Aorta (tissue), 5 donors: ENCODE results near the gene RANBP9. TPM values are rescaled to one million over a fixed set of nuclear protein-coding genes. Genes with fewer than 3 reads are reported as not detected.
A peak's percentile ranks its signal among the peaks of the same experiment; 100 is the strongest.

Source experiments
- ATAC-seq: fragments of 200-7000 bp; cut with Tn5 transposase; one replicate; pipeline ENCODE4 v1.9.1; 2022; ENCODE audit warnings: moderate library complexity; ENCODE audit not compliant: low FRiP score
- DNase-seq, 2 donors: peaks; one replicate each; pipeline ENCODE4 v3.0.0-alpha.2; 2020
- H3K27ac ChIP-seq, 2 donors: one replicate each; pipeline ENCODE4 v1.5.1; 2013; ENCODE audit warnings: low read length in 2 of 2, mild to moderate bottlenecking in 2 of 2, moderate library complexity in 2 of 2, control low read depth in 1 of 2, inconsistent platforms in 1 of 2, low read depth in 1 of 2
- H3K27me3 ChIP-seq, 2 donors: one replicate each; pipeline ENCODE4 v1.6.1; 2013; ENCODE audit warnings: control low read depth in 1 of 2, low read length in 1 of 2, mild to moderate bottlenecking in 1 of 2, moderate library complexity in 1 of 2; ENCODE audit not compliant: insufficient read depth in 2 of 2, control insufficient read depth in 1 of 2
- H3K36me3 ChIP-seq, 2 donors: one replicate each; pipeline ENCODE4 v1.6.1; 2013; ENCODE audit warnings: control low read depth in 1 of 2, low read length in 1 of 2, mild to moderate bottlenecking in 1 of 2; ENCODE audit not compliant: insufficient read depth in 2 of 2, control insufficient read depth in 1 of 2
- H3K4me1 ChIP-seq, 2 donors: one replicate each; pipeline ENCODE4 v1.6.1; 2013; ENCODE audit warnings: low read length in 2 of 2, control low read depth in 1 of 2, mild to moderate bottlenecking in 1 of 2, moderate library complexity in 1 of 2; ENCODE audit not compliant: insufficient read depth in 2 of 2, control insufficient read depth in 1 of 2
- H3K4me3 ChIP-seq, 2 donors: one replicate each; pipeline ENCODE4 v1.5.1; 2013; ENCODE audit warnings: low read length in 2 of 2, control low read depth in 1 of 2, mild to moderate bottlenecking in 1 of 2
- H3K9me3 ChIP-seq: one replicate; pipeline ENCODE4 v1.6.1; 2013; ENCODE audit warnings: mild to moderate bottlenecking, low read length; ENCODE audit not compliant: control insufficient read depth
- WGBS, 2 donors: extraction: QIAGEN DNeasy Blood & Tissue Kit; methylation state at CpG; one replicate each; pipeline ENCODE4 v1.1.7; 2013; 5-methylcytosine and 5-hydroxymethylcytosine counted together
- intact Hi-C, 2 donors: fragments of 100-400 bp; cut with DNase I; formaldehyde crosslinking; loops; one replicate each; pipeline versions ENCODE4 v1.14.2 to v1.15.0; 2022
- polyA plus RNA-seq, 2 donors: library from polyadenylated mRNA; stranded (reverse); fragments of 200-250 nt; gene quantifications; one replicate each; pipeline ENCODE4 v1.2.3, GENCODE V29; 2013
- total RNA-seq, 2 donors: library from RNA; stranded (reverse); fragmentation: NEBNext Ultra II Directional; extraction: Animal tissue kit (Norgen Biotek cat#: 25700); gene quantifications; one replicate each; pipeline ENCODE4 v1.2.1, GENCODE V29; 2021
- donor health status: healthy with polysubstance abuse.
- donor health status: Bipolar disorder and iron deficiency.
- donor health status: DM: no; HTN: no; CAD: no.
- donor health status: DM: no; HTN: no; CAD: no.
- donor health status: DM: yes; HTN: yes; CAD: no.

The RANBP9 gene
- total and polyA plus RNA-seq, 4 donors = 29.2 to 64.5 (median 42.1) TPM

DNA sequence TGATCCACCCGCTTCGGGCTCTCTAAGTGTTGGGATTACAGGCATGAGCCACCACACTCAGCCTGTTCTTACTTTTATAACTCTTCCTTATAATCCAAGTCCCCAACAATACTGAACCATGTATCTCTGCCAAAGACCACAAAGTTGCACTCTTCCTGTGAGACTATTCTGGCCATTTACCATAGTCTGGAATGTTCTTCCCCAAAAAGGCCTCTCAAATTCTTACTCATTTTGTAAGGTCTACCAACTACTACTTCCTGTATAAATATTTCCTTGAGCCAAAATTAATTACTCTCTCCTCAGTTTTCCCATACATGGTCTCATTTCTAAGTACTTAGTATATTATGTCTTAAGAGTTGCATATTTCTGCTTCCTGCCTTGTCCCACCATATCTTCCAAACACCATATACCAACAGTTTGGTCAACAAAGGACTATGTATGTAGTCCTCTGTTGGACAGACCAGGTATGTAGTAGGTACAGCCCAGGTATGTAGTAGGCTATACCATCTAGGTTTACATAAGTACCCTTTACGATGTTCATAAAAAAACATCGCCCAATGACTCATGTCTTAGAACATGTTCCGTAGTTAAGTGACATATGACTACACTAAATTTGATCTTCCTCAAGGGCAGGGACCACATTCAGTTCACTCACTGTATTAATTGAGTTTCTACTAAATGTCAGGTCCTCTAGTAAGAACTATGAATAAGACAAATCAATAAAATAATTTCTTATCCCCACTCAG, 22.0 kb downstream of the RANBP9 start:
- DNase-seq (no peak), ATAC-seq (peak; percentile 15)
- Histone ChIP-seq H3K27me3 (no peaks in the 10 kb centered on the region), H3K4me3 (no peak overlapping the region), H3K36me3 (no peaks in the 10 kb centered on the region), H3K27ac (peak overlapping the region in 1 of 2 donors; percentile 57), H3K9me3 (no peaks in the 10 kb centered on the region), H3K4me1 (peaks cover 0 to 4% of the 10 kb centered on the region in 2 donors)
- WGBS, 2 donors = 92 to 96% methylated on average over 5 of the region's 5 CpGs
- intact Hi-C loops = loop anchor here in 1 of 2 donors (10.0 kb wide), 1 partner anchor 45 kb away; no protein-coding TSS in a partner anchor

DNA sequence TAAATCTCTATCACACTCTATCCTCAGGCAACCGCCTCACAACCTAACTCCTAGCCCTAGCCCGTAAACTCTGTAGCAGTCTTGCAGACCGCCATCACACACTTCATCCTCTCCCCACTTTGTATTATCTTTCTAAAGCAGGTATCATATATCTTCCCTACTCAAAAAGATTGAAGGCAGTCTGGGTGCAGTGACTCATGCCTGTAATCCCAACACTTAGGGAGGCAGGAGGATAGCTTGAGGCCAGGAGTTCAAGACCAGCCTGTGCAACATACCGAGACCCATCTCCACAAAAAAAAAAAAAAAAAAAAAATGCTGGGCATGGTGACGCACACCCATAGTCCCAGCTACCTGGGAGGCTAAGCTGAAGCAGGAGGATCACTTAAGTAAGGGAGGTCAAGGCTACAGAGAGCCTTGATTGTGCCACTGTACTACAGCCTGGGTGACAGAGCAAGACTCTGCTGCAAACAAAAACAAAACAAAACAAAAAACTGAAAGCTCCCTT, 22.9 kb downstream of the RANBP9 start:
- 98% methylated on average over 5 of the region's 5 CpGs for WGBS, 2 donors
- H3K4me1 ChIP-seq = peaks cover 0 to 4% of the 10 kb centered on the region in 2 donors
- H3K27me3 ChIP-seq = no peaks in the 10 kb centered on the region
- no peak overlapping the region for H3K4me3 ChIP-seq
- no peak overlapping the region for H3K27ac ChIP-seq
- no peak for ATAC-seq
- DNase-seq = no peak
- no peaks in the 10 kb centered on the region for H3K36me3 ChIP-seq
- no peaks in the 10 kb centered on the region for H3K9me3 ChIP-seq
- intact Hi-C loops = no loop called here

DNA sequence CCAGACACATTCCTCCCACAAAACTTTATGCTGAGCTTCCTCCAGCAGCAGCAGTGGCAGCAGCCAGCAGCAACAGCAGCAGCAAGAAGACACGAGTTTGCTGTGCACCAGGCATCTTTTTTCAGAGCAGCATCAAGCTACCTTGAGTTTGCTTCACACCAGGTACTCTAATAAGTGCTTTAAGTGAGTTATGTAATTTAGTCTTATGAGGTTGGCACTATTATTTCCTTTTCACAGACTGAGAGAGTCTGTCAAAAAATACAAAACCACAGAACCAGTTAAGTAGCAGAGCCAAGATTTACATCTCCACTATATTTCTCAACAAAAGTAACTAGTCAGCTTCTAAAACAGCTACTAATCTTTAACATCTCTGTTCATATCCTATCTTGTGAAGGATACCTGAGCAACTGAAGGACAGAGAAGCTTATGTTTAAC, 23.7 kb downstream of the RANBP9 start:
- Histone ChIP-seq H3K4me1 (peaks cover 0 to 4% of the 10 kb centered on the region in 2 donors), H3K4me3 (no peak overlapping the region), H3K36me3 (no peaks in the 10 kb centered on the region), H3K27ac (peak overlapping the region in 1 of 2 donors; percentile 51), H3K27me3 (no peaks in the 10 kb centered on the region), H3K9me3 (no peaks in the 10 kb centered on the region)
- intact Hi-C loops = no loop called here
- ATAC-seq (no peak), DNase-seq (no peak)
- WGBS, 2 donors = 1 to 6% methylated on average over 1 of the region's 1 CpG

DNA sequence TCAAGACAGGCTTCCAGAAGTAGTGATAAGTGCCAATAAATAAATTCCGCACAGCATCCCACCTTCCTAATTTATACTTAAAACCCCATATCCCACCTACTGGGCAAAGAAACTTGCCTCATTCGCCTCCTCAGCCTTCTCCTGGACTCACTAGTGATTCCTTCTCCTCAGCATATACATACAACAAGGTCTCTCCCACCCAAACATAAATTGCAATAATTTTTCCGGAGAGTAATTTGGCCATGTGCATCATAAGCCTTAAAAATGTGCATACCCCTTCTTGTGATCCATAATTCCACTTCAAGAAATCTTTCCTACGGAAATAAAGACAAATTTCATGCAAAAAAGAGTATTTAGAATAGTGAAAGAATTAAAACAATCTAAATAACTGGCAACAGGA, 26.8 kb downstream of the RANBP9 start:
- Histone ChIP-seq H3K4me1 (peaks cover 0 to 4% of the 10 kb centered on the region in 2 donors), H3K27me3 (no peaks in the 10 kb centered on the region), H3K4me3 (no peak overlapping the region), H3K9me3 (no peaks in the 10 kb centered on the region), H3K27ac (no peak overlapping the region), H3K36me3 (no peaks in the 10 kb centered on the region)
- ATAC-seq = no peak
- no peak for DNase-seq
- WGBS, 2 donors = 92 to 94% methylated on average over 4 of the region's 4 CpGs
- intact Hi-C loops = no loop called here

DNA sequence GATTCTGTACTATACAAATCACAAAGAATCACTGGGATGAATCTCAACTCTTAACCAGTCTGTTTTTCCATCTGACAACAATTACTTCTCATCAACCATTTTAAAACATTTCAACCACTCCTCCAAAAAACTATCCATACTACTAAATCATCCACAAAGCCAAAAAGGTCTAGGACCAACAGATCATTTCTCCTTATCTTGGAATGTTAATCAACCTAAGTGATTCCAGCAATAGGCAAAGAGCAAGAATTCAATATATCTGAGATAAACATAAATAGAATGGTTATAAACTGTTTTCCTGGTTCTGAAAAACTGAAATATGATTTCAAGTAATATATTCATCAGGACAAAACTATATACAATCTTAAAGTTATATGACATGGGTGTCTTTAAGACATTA, 28.6 kb downstream of the RANBP9 start:
- ATAC-seq = no peak
- H3K36me3 ChIP-seq = no peaks in the 10 kb centered on the region
- no peak overlapping the region for H3K27ac ChIP-seq
- H3K9me3 ChIP-seq = no peaks in the 10 kb centered on the region
- H3K4me1 ChIP-seq = no peaks in the 10 kb centered on the region
- H3K4me3 ChIP-seq = no peak overlapping the region
- no peak for DNase-seq
- H3K27me3 ChIP-seq = no peaks in the 10 kb centered on the region
- intact Hi-C loops = no loop called here

DNA sequence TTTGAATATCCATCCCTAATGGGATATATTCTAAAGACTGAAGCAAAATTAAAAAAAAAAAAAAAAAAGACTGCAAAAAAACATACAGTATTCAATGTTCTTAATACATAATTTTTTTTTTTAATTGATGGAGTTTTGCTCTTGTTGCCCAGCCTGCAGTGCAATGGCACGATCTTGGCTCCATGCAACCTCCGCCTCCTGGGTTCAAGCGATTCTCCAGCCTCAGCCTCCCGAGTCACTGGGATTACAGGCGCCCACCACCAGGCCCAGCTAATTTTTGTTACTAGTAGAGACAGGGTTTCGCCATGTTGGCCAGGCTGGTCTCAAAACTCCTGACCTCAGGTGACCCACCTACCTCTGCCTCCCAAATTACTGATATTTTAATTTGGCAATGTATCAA, 29.3 kb downstream of the RANBP9 start:
- intact Hi-C loops = no loop called here
- Histone ChIP-seq H3K27ac (no peak overlapping the region), H3K4me1 (no peaks in the 10 kb centered on the region), H3K9me3 (no peaks in the 10 kb centered on the region), H3K36me3 (no peaks in the 10 kb centered on the region), H3K4me3 (no peak overlapping the region), H3K27me3 (no peaks in the 10 kb centered on the region)
- no peak for DNase-seq
- 97 to 98% methylated on average over 6 of the region's 6 CpGs for WGBS, 2 donors
- no peak for ATAC-seq

DNA sequence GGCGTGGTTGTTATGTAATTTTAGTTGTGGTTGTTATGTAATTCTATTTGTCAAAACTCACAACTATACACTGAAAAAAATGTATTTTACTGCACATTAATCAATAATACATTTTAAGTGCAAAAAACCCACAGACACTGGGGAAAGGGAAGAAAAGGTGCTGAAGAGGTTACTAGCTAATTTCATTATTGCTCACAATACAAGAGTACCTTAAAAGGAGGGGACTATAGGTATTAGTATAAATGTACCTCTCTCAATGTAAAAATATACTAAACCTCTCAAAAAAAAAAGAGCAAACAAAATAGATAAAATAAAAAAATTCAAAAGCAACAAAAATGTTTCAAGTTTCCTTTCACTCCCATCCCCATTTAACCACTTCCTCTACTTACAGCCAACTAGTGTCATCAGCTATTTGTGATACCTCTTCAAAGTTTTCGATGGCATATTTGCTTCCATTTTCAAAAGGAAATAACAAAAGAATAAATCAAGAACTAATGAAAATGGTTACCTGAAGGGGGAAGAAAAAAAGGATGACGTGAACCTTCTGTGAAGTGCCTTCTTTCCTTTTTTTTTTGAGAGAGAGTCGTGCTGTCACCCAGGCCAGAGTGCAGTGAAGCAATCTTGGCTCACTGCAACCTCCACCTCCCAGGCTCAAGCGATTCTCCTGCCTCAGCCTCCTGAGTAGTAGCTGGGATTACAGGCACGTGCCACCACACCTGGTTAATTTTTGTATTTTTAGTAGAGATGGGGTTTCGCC, 30.2 kb downstream of the RANBP9 start:
- Histone ChIP-seq H3K9me3 (no peaks in the 10 kb centered on the region), H3K4me1 (no peaks in the 10 kb centered on the region), H3K27ac (no peak overlapping the region), H3K4me3 (no peak overlapping the region), H3K27me3 (no peaks in the 10 kb centered on the region), H3K36me3 (no peaks in the 10 kb centered on the region)
- DNase-seq = no peak
- ATAC-seq = no peak
- 92 to 95% methylated on average over 7 of the region's 7 CpGs for WGBS, 2 donors
- intact Hi-C loops = no loop called here

DNA sequence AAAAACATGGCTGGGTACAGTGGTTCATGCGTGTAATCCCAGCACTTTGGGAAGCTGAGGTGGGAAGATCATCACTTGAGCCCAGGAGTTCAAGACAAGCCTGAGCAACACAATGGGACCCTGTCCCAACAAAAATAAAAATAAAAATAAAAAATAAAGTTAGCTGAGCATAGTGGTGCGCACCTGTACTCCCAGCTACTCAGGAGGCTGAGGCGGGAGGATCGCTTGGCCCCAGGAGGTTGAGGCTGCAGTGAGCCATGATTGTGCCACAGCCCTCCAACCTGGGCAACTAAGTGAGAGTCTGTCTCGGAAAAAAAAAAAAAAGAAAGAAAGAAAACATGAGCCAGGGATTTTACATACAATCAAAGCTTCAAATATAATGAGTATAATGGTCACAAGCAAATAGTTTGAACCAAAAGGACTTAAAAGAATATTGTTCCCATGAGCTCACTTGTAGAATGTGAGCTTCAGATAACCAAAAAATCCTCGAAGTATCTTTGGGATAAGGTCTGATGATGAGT, 31.1 kb downstream of the RANBP9 start:
- ATAC-seq (no peak), DNase-seq (no peak)
- H3K4me3 ChIP-seq = no peak overlapping the region
- intact Hi-C loops = no loop called here
- no peak overlapping the region for H3K27ac ChIP-seq
- H3K27me3 ChIP-seq = no peaks in the 10 kb centered on the region
- no peaks in the 10 kb centered on the region for H3K36me3 ChIP-seq
- WGBS, 2 donors = 97 to 98% methylated on average over 6 of the region's 6 CpGs
- H3K4me1 ChIP-seq = no peaks in the 10 kb centered on the region
- no peaks in the 10 kb centered on the region for H3K9me3 ChIP-seq
